Activated CD4-positive, alpha-beta T cell treated with anti-CD3 and anti-CD28 coated beads, Interleukin-2, amount 50 U/mL, for 24 hours (primary cell): ENCODE measurements around the gene EHMT2.
"Not testable (repeated sequence)": the region's sequence is repeated elsewhere in the genome, so short reads cannot be mapped to it uniquely, and the experiment has no call there.

Experiments used
- DNase-seq, 2 donors: peaks; one replicate each; pipeline ENCODE4 v3.0.0-alpha.2; 2020; ENCODE audit warnings: low read depth in 1 of 2, low spot score in 1 of 2

The EHMT2 gene

DNA sequence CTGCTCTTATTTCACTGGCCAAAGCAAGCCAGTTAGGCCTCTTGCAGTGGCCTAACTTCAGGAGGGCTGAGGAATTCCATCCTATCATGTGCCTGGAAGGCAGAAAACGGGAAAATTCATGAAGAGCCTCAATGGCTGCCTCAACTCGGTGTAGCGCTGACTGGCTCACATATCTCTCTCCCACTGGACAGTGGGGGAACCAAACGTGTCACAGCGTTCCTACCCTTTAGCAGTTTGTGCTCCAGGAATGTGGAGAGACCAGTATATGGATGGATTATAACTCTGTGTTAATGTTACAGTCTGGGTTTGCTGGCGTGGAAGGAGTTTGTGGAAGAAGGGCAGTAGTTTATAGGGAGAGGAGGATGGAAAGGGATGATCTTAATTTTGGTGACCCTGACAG, 18.3 kb upstream of the EHMT2 start:
- DNase-seq = no peak

DNA sequence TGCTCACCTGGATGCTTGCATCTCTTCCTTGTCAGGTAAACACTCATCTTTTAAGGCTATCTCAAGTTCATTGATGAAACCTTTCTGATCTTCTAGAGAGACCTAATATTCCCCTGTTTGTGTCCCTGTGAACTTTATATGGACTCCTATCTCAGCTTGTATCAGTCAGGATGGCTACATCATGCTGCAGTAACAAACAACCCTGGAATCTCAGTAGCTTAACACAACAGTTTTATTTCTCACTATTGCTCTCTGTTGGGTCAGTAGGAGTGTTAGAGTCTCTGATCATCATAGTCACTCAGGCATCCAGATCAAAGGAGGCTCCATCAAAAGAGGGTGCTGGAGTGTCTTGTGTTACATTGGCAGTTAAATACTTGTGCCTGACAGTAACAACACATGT, 17.9 kb upstream of the EHMT2 start:
- no peak for DNase-seq

GRCh38 chr6:31911826-31912585, 14.5 kb upstream of the EHMT2 start:
- no peak for DNase-seq

DNA sequence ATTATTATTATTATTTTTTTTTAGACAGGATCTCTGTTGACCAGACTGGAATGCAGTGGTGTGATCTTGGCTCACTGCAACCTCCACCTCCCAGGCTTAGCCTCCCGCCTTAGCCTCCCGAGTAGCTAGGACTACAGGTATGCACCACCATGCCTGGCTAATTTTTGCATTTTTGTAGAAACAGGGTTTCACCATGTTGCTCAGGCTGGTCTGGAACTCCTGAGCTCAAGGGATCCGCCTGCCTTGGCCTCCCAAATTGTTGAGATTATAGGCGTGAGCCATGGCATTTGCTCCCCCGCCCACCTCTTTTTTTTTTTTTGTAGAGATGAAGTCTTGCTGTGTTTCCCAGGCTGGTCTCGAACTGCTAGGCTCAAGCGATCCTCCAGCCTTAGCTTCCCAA, 11.8 kb upstream of the EHMT2 start:
- DNase-seq = not testable (repeated sequence)

GRCh38 chr6:31908791-31909190, 11.3 kb upstream of the EHMT2 start:
- no peak for DNase-seq

DNA sequence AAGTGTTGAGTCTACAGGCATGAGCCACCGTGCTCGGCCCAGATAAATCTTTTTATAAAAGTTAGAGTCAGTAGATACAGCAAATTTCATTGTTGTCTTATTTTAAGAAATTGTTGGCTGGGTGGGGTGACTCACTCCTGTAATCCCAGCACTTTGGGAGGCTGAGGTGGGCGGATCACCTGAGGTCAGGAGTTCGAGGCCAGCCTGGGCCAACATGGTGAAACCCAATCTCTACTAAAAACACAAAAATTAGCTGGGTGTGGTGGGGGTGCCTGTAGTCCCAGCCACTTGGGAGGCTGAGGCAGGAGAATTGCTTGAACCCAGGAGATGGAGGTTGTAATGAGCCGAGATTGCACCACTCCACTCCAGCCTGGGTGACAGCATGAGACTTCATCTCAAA, 10.8 kb upstream of the EHMT2 start:
- not testable (repeated sequence) for DNase-seq

DNA sequence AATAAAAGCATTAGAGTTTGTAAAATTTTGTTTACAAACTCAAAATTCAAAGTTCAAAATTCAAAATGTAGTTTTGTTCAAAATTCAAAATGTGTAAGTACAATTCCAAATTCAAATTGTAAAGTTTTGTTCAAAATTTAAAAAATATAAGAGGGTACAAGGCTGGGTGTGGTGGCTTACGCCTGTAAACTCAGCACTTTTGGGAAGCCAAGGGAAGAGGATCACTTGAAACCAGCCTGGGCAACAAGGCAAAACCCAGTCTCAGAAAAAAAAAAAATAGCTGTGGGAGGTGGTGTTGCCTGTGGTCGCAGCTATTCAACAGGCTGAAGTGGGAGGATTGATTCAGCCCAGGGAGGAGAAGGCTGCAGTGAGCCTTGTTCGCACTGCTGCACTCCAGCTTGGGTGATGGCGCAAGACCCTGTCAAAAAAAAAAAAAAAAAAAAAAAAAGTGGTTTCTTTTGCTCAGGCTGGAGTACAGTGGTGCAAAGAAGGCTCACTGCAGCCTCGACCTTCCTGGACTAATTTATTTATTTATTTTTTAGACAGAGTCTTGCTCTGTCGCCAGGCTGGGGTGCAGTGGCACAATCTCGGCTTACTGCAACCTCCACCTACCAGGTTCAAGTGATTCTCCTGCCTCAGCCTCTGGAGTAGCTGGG, 9.8 kb upstream of the EHMT2 start:
- no peak for DNase-seq

DNA sequence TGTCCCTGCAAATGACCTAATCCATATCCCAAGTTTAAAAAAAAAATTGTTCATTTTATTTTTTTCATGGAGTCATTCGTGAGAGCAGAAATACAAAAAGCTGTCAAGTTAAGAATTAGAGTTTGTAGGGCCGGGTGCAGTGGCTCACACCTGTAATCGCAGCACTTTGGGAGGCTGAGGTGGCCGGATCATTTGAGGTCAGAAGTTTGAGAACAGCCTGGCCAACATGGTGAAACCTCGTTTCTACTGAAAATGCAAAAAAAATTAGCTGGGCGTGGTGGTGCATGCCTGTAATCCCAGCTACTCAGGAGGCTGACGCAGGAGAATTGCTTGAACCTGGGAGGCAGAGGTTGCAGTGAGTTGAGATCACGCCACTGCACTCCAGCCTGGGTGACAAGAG, 9.2 kb upstream of the EHMT2 start:
- DNase-seq = not testable (repeated sequence)

DNA sequence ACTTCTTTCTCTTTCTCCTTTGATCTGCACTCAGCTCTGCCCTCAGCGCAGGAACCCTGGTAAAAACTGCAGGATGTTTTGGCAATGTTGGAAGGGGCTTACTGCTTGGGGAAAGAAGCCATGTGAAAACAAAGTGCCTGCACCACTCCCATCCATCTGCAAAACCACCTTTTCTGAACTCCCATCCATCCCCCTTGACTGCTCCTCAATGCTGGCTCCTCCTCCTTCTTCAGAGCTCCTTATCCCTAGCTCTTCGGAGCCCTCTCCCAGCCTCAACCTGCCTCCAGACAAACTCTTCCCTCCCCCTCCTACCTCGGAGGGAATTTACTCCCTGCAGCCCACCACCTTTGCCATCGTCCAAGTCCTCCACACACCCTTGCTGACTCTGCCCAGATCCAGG, 8.6 kb upstream of the EHMT2 start:
- no peak for DNase-seq

GRCh38 chr6:31905041-31905440, 7.5 kb upstream of the EHMT2 start:
- no peak for DNase-seq

- DNase-seq = no peak
These were observed 6.5 kb upstream of the EHMT2 start for GRCh38 chr6:31903957-31904356.

- peak; percentile 68 to 84 for DNase-seq
These were observed 4.6 kb upstream of the EHMT2 start, which contains the start of gene ZBTB12 for GRCh38 chr6:31901953-31902643. Gene ZBTB12 (minus strand): TSS chr6:31902086. CDS start chr6:31901305, 781 bp downstream.

DNA sequence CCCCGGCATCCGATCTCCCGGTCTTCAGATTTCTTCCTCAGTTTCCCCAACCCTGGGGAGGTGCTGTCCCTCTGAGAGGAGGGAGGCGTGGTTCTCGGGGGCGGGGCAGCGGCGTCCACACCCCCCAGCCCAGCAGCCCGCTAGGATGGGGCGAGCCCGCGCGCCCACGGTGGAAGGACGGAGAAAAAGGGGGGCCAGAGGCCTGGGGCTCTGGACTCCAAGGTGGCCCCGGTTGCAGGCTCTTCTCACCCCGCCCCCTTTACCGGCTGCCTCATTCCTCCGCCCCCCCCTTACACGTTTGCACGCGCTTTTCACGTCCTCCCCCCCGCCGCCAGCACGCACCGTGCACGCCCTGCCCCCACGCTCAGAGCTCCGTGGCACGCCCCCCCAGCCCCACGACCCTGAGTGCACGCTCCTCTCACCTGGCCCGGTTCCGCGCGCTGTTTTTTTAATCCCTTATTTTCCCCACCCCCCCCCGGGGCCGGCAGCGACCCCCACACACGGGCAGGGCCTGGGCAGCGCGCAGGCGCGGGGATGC, 4.0 kb upstream of the EHMT2 start:
- peak; percentile 55 to 62 for DNase-seq

DNA sequence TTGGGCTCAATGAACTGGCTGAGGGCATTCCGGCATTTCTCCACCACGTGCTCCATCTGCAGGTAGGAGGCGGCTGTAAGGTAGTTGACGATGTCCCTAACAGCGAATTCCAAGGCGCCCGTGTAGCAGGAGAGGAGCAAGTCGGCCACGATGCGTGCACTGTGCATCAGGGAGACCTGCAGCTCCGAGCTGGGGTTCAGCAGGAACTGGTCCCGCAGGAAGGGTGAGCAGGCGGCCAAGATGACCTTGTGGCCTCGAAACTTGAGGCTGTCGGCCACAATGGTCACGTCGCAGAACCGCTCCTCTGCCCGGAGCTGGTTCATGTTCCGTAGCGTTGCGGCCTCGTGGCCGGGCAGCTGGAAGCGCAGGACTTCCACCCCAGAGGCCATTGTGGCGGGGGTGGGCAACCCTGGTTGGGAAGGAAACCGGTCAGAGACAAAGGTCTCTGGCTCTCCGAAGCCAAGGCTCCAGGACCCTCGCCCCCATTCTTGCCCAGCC, 3.5 kb upstream of the EHMT2 start:
- DNase-seq = no peak

- DNase-seq = no peak
These were observed 2.6 kb upstream of the EHMT2 start for GRCh38 chr6:31899882-31900722.

GRCh38 chr6:31899215-31899614, 1.7 kb upstream of the EHMT2 start:
- no peak for DNase-seq

GRCh38 chr6:31898383-31899011, 999 bp upstream of the EHMT2 start:
- no peak for DNase-seq

- DNase-seq = no peak
These were observed 464 bp downstream of the EHMT2 start for GRCh38 chr6:31896856-31897611.

DNA sequence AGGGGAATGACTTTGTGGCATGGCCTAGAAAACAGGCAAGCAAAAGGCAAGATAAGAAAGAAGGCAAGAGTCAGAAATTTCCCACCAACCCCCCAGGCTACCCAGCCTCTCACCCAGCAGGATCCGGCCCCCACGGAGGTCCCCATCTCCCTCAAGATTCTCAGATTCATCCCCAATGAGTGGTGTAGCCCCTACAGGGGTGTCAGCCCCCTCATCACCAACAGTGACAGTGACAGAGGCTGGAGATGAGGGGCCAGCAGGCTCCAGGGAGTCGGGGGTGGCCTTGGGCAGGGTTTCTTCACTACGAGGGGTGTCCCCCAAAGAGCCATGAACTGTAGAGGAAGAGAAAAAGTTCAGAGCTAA, 1.0 kb downstream of the EHMT2 start:
- DNase-seq = no peak

DNA sequence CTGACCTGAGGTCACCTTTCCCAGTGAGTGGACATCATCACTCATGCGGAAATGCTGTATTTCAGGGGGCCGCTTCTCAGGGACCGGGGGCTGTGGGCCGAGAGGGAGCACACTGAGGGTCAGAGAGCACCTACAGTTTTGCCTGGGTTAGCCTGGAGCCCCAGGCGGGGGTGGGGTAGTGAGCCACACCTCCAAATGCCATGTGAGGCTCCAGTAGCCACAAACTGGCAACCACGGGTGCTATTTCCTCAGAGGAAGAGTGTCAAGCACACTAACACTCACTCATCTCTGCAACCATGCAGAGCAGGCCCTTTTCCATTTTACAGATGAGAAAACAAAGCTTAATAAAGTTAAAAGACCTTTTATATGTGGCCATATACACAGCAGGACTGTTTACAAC, 4.7 kb downstream of the EHMT2 start:
- DNase-seq = no peak
